K562 (cell line): ENCODE data around the gene CRYBA4. TPM values are rescaled to one million over a fixed set of nuclear protein-coding genes. Genes with fewer than 3 reads are reported as not detected.

Experiments used
- CREM ChIP-seq: IDR thresholded peaks from 2 replicates; pipeline ENCODE4 v1.6.1; 2014; ENCODE audit warnings: antibody characterized with exemption, low read depth
- DACH1 ChIP-seq: fragments of 450-650 bp; IDR thresholded peaks from 2 replicates; pipeline ENCODE4 v1.6.1; 2018; ENCODE audit not compliant: partially characterized antibody
- DMBX1 ChIP-seq: fragments of 250-450 bp; sonication (Bioruptor Pico); IDR thresholded peaks from 2 replicates; pipeline ENCODE4 v1.8.0; 2022; ENCODE audit warnings: inconsistent platforms, mild to moderate bottlenecking, moderate library complexity, borderline replicate concordance
- EGR1 ChIP-seq: fragments of 450-650 bp; conservative IDR thresholded peaks from 2 replicates; pipeline ENCODE4 v1.6.1; 2017; ENCODE audit warnings: mild to moderate bottlenecking
- ELF2 ChIP-seq: fragments of 250-450 bp; sonication (Bioruptor Pico); IDR thresholded peaks from 2 replicates; pipeline ENCODE4 v1.5.0; 2021; ENCODE audit warnings: mild to moderate bottlenecking
- EP300 ChIP-seq: IDR thresholded peaks from 2 replicates; pipeline ENCODE4 v1.6.1; 2012; ENCODE audit warnings: low read length, improper control_type of control experiment
- ERF ChIP-seq: fragments of 450-650 bp; formaldehyde crosslinking; IDR thresholded peaks from 2 replicates; pipeline ENCODE4 v1.4.0; 2020; ENCODE audit warnings: mild to moderate bottlenecking, mixed read lengths
- ETS2 ChIP-seq: IDR thresholded peaks from 2 replicates; pipeline ENCODE4 v1.6.1; 2016; ENCODE audit warnings: borderline replicate concordance, missing genetic modification characterization, mild to moderate bottlenecking, moderate library complexity, missing compliant biosample characterization; ENCODE audit not compliant: poor library complexity, severe bottlenecking
- FOXA3 ChIP-seq, 2 experiments: fragments of 450-650 bp in 1 of 2; sonication (generic) in 1 of 2; formaldehyde crosslinking; IDR thresholded peaks in 1 of 2; conservative IDR thresholded peaks in 1 of 2; 2 replicates each; pipeline versions ENCODE4 v1.4.0 to v1.8.0; 2020 to 2022; ENCODE audit warnings: mild to moderate bottlenecking in 2 of 2, missing genetic modification reagents in 1 of 2
- HNRNPH1 ChIP-seq: fragments of 200-400 bp; formaldehyde crosslinking; optimal IDR thresholded peaks from 2 replicates; pipeline ENCODE3; 2017; ENCODE audit warnings: low read depth, mild to moderate bottlenecking, low read length, moderate library complexity
- LARP7 ChIP-seq: fragments of 450-650 bp; IDR thresholded peaks from 2 replicates; pipeline ENCODE4 v1.6.1; 2016
- LCOR ChIP-seq: sonication (generic); formaldehyde crosslinking; IDR thresholded peaks from 2 replicates; pipeline ENCODE4 v1.8.0; 2022; ENCODE audit warnings: mild to moderate bottlenecking, missing genetic modification reagents
- MEIS2 ChIP-seq: fragments of 450-650 bp; IDR thresholded peaks from 2 replicates; pipeline ENCODE4 v1.6.1; 2014; ENCODE audit warnings: mild to moderate bottlenecking; ENCODE audit not compliant: partially characterized antibody
- NCOR1 ChIP-seq: fragments of 450-650 bp; IDR thresholded peaks from 2 replicates; pipeline ENCODE4 v1.6.1; 2016; ENCODE audit warnings: mild to moderate bottlenecking, moderate library complexity
- NONO ChIP-seq, 2 experiments: fragments of 200-400 bp in 1 of 2; fragments of 450-650 bp in 1 of 2; formaldehyde crosslinking in 1 of 2; IDR thresholded peaks; 2 replicates each; pipeline ENCODE4 v1.6.1; 2017; ENCODE audit warnings: low read depth in 2 of 2, mild to moderate bottlenecking in 2 of 2, moderate library complexity in 2 of 2, low read length in 1 of 2
- PHF21A ChIP-seq: fragments of 450-650 bp; IDR thresholded peaks from 2 replicates; pipeline ENCODE4 v1.6.1; 2017; ENCODE audit warnings: low read depth, borderline replicate concordance
- POLR3G ChIP-seq: IDR thresholded peaks from 2 replicates; pipeline ENCODE4 v1.6.1; 2011; ENCODE audit not compliant: insufficient read length, insufficient replicate concordance; ENCODE audit errors: extremely low read depth
- RUNX1 ChIP-seq: sonication (generic); IDR thresholded peaks from 2 replicates; pipeline ENCODE4 v1.6.1; 2016; ENCODE audit warnings: antibody characterized with exemption, low read depth
- SMAD3 ChIP-seq: fragments of 450-650 bp; formaldehyde crosslinking; conservative IDR thresholded peaks from 2 replicates; pipeline ENCODE4 v1.4.0; 2020; ENCODE audit warnings: mild to moderate bottlenecking
- SREBF1 ChIP-seq: fragments of 150-350 bp; IDR thresholded peaks from 2 replicates; pipeline ENCODE4 v1.6.1; 2014; ENCODE audit warnings: antibody characterized with exemption, low read depth, low read length, borderline replicate concordance
- TFAM ChIP-seq: fragments of 250-450 bp; sonication (Bioruptor Pico); conservative IDR thresholded peaks from 2 replicates; pipeline ENCODE4 v1.5.0; 2021; ENCODE audit warnings: mild to moderate bottlenecking, moderate library complexity
- XRCC5 ChIP-seq: fragments of 200-400 bp; formaldehyde crosslinking; IDR thresholded peaks from 2 replicates; pipeline ENCODE4 v1.6.1; 2017; ENCODE audit warnings: low read depth, mild to moderate bottlenecking, low read length
- ZNF324 ChIP-seq: fragments of 250-450 bp; sonication (Bioruptor Pico); IDR thresholded peaks from 2 replicates; pipeline ENCODE4 v1.4.0; 2020; ENCODE audit warnings: mild to moderate bottlenecking
- polyA plus RNA-seq, 8 experiments: library from polyadenylated mRNA; depleted of rRNA in 4 of 8; stranded (reverse) in 5 of 8; unstranded in 3 of 8; fragments of >200 nt; fragmentation: Nextera tagmentation in 2 of 8; fragmentation: Illumina TruSeq in 1 of 8; extraction: Ambion mirVana in 2 of 8; extraction: Trizol in 1 of 8; gene quantifications; 2 replicates each; pipeline versions ENCODE4 v1.2.1 to v1.2.3, GENCODE V29; 2011 to 2014; ENCODE audit warnings: inconsistent platforms in 1 of 8, missing spikeins in 1 of 8
- total RNA-seq, 7 experiments: library from RNA; depleted of rRNA in 6 of 7; stranded (reverse); fragments of >200 nt in 6 of 7; fragmentation: Illumina TruSeq in 2 of 7; extraction: Trizol in 2 of 7; gene quantifications; 2 replicates each; pipeline versions ENCODE4 v1.2.1 to v1.2.3, GENCODE V29; 2011 to 2021; ENCODE audit warnings: low replicate concordance in 1 of 7
- TF ChIP-seq, protein P1 (sequence below): fragments of 250-450 bp; sonication (Bioruptor Pico); IDR thresholded peaks from 2 replicates; pipeline ENCODE4 v1.9.0; 2021; ENCODE audit warnings: mild to moderate bottlenecking, inconsistent platforms
- TF ChIP-seq, protein P2 (sequence below): fragments of 450-650 bp; IDR thresholded peaks from 2 replicates; pipeline ENCODE4 v1.6.1; 2016; ENCODE audit warnings: missing biosample characterization, missing genetic modification characterization

The CRYBA4 gene
- total and polyA plus RNA-seq, 9 of the 15 experiments (the other 6 are each of a cell fraction or from before 2014, with no cell fraction given): 0.59 to 3.3 (median 1.6) TPM

DNA sequence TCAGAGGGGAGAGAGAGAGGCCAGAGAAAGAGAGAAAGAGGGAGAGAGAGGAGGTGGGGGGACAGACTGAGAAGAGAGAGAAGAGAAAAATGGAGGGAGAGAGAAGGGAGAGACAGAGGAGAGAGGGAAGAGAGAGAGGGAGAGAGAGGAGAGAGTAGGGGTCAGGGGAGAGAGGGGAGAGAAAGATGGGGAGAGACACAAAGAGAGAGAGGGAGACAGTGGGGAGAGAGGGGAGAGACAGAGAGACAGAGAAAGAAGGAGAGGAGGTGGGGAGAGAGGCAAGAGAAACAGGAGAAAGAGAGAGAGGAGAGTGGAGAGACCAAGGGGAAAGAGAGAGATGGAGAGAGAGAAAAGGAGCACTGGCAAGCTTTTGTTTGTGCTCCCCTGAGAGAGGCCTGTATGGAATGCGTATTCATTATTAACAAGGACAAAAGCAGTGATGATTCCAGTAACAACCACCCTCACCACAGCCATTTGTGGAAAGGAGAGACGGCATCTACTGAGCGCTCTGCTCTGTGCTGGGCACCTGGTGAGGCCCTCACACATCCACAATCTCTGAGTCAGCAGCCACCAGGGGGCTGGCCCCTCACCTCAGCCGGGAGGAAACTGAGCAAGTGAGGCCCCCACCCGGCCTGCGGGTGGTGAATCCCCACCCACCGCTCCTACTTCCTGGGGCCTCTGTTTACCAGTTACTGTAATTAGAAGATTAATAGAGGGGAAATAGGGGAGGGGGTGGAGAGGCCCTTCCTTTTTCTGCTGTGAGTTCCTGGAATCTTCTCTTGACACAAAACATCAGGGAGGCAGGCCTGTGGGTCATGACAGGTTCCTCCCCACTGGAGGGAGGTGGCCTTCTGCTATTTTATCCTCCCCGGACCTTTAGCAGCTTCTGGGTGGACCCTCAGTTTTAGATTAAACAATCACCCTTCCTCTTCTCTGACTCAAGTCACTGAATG is 21.0 kb downstream of the CRYBA4 start (continued):
- TF ChIP-seq EGR1: 0 out of 2 replicates have a peak, but pooled peaks have one; percentile 5
- TF ChIP-seq DMBX1 (CRISPR knock-in tag): peak; percentile 28; the same call in 1 of the 2 replicates
- TF ChIP-seq CREM: no peak
- TF ChIP-seq SMAD3: no peak
- no peak for TF ChIP-seq LCOR (CRISPR knock-in tag)
- TF ChIP-seq RUNX1: no peak
- TF ChIP-seq SREBF1: no peak
- no peak for TF ChIP-seq ZNF324
- TF ChIP-seq ELF2 (CRISPR knock-in tag): no peak
- TF ChIP-seq, protein P1, sequence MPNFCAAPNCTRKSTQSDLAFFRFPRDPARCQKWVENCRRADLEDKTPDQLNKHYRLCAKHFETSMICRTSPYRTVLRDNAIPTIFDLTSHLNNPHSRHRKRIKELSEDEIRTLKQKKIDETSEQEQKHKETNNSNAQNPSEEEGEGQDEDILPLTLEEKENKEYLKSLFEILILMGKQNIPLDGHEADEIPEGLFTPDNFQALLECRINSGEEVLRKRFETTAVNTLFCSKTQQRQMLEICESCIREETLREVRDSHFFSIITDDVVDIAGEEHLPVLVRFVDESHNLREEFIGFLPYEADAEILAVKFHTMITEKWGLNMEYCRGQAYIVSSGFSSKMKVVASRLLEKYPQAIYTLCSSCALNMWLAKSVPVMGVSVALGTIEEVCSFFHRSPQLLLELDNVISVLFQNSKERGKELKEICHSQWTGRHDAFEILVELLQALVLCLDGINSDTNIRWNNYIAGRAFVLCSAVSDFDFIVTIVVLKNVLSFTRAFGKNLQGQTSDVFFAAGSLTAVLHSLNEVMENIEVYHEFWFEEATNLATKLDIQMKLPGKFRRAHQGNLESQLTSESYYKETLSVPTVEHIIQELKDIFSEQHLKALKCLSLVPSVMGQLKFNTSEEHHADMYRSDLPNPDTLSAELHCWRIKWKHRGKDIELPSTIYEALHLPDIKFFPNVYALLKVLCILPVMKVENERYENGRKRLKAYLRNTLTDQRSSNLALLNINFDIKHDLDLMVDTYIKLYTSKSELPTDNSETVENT (CRISPR knock-in tag): no peak
- no peak for TF ChIP-seq FOXA3 (CRISPR knock-in tag; conservative IDR thresholded peaks at IDR 0.05 in 1 of 2, IDR thresholded peaks at IDR 0.05 in 1 of 2)
- no peak for TF ChIP-seq DACH1
- no peak for TF ChIP-seq XRCC5
- TF ChIP-seq PHF21A: peak; percentile 62; the same call in 1 of the 2 replicates
- TF ChIP-seq, protein P2, sequence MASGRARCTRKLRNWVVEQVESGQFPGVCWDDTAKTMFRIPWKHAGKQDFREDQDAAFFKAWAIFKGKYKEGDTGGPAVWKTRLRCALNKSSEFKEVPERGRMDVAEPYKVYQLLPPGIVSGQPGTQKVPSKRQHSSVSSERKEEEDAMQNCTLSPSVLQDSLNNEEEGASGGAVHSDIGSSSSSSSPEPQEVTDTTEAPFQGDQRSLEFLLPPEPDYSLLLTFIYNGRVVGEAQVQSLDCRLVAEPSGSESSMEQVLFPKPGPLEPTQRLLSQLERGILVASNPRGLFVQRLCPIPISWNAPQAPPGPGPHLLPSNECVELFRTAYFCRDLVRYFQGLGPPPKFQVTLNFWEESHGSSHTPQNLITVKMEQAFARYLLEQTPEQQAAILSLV: no peak
- no peak for TF ChIP-seq ETS2 (tag)
- 0 out of 2 replicates have a peak, but pooled peaks have one; percentile 27 for TF ChIP-seq EP300
- no peak for TF ChIP-seq POLR3G
- TF ChIP-seq NCOR1: peak; percentile 34; the same call in 1 of the 2 replicates
- no peak for TF ChIP-seq TFAM
- no peak for TF ChIP-seq HNRNPH1
- TF ChIP-seq ERF (CRISPR knock-in tag): no peak
- peak; percentile 98 for TF ChIP-seq LARP7
- no peak for TF ChIP-seq NONO (IDR thresholded peaks at IDR 0.05; ENCODE audit: low read depth in 2 of 2, low read length in 1 of 2)
- TF ChIP-seq MEIS2: peak; percentile 5
